OCI-M1 (cell line): ENCODE measurements around the gene HAGH.

Experiments used
- DNase-seq: peaks from one replicate; lab custom pipeline; 2025; lab: John Stamatoyannopoulos, UW

HAGH gene

DNA sequence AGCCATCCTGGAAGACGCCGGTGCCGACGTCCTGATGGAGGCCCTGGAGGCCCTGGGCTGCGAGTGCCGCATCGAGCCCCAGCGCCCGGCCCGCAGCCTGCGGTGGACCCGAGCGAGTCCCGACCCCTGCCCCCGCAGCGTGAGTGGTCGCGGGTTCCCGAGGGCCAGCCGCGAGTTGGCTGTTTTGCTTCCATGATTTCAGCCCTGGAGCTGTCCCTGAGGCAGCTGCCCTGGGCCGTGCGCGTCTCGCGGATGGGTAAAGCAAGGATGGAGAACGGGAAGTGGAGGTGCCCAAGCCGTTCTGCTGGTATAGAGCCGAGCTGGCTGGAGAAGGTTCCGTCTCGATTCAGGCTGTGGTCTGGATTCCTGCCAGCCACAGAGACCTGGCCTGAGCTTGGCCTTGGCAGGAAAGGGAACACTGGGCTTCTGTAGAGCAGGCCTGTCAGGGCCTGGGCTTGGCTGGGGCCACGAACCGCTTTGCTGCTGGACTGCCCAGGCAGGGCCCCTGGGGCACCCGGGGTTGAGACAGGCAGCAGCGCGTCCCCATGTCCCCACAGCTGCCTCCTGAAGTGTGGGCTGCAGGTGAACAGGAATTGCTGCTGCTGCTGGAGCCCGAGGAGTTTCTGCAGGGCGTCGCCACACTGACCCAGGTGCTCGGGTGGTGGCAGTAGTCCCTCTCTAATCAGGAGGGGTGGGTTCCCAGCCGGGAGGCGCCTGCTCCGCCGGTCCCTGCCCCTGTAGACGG, 52.8 kb downstream of the HAGH start:
- DNase-seq: peak; percentile 52

DNA sequence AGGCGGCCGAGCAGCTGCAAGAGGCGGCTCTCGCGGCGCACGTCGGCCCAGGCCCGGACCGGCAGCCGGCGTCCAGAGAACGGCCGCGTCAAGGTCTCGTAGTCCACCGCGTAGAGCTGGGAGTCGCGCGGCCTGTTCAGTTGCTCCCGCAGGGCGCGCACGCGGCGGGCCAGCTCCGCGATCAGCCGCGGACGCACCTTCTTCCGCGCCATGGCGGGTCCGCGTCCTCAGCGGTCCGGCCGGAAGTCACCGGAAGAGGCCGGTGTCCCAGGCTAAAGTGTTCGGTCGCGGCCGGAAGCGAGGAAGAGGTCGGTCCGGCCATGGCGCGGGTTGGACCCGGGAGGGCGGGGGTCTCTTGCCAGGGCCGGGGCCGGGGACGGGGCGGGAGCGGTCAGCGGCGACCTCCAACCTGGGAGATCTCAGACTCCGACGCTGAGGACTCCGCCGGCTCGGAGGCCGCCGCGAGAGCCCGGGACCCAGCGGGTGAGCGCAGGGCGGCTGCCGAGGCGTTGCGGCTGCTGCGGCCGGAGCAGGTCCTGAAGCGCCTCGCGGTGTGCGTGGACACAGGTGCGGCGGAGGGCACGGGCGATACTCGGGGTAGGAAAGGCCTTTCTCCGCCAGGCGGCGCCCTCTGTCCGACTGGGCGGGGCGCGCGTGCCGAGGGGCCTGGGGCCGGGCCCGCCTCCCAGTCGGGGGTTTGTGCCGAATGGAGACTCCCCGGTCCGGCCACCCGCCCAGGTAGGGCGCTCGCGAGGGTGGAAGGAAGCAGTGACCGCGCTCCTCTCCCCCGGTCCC, 53.5 kb downstream of the HAGH start, which contains the start of gene MRPS34:
TSS of gene MRPS34 (minus strand) at position 227 of the 795 bp plus-strand sequence. CDS start at position 212, 15 bp downstream.
- DNase-seq: peak; percentile 92

DNA sequence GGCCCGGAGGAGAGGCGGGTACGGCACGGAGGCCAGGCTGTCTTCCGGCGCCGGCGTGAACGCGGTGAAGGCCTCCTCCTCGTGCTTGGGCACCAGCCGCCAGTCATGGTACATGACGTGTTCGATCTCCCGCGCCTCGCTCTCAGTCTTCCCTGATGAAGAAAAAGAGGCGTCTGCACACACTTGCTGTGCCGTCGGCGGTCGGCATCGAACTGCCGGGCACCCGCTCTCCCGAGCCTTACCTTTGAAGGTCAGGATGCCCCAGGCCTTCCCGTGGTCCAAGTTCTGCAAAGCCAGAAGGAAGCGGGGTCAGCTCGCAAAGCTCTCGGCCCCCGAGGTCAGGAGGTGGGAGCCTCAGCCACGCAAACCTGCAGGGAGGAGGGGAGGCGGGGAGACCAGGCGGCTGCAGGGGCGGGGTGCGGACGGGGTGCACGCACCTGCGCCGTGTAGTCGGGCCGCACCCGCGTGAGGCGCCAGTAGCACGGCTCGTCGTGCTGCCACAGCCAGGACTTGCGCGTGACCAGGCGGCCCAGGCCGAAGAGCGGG, 54.2 kb downstream of the HAGH start, which contains the start of gene EME2:
TSS of gene EME2 (plus strand) at position 449 of the 546 bp plus-strand sequence. CDS start 418 bp downstream, outside the sequence.
- DNase-seq: peak; percentile 43

DNA sequence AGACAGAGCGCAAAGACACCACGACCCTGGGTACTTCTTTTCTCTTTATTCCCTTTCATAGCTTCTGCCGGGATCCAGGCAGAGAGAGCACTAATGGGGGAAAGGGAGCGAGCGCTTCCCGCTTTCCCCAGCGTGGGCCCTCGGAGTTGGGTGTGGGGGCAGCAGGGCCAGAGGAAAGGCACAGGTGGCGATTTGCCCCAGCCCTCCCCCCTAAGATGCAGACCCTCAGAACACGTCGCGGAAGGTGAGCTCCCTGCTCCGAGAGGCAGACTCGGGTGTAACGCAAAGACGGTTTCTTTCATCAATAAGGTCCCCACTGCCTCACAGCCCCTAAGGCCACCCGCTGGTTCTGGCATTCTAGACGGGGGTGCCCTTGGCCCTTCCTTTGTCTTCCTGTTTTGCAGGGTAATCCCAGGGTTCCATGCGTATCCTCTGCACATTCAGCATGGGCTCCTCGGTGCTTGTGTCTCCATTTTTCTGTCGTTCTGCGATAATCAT, 54.7 kb downstream of the HAGH start:
- no peak for DNase-seq

DNA sequence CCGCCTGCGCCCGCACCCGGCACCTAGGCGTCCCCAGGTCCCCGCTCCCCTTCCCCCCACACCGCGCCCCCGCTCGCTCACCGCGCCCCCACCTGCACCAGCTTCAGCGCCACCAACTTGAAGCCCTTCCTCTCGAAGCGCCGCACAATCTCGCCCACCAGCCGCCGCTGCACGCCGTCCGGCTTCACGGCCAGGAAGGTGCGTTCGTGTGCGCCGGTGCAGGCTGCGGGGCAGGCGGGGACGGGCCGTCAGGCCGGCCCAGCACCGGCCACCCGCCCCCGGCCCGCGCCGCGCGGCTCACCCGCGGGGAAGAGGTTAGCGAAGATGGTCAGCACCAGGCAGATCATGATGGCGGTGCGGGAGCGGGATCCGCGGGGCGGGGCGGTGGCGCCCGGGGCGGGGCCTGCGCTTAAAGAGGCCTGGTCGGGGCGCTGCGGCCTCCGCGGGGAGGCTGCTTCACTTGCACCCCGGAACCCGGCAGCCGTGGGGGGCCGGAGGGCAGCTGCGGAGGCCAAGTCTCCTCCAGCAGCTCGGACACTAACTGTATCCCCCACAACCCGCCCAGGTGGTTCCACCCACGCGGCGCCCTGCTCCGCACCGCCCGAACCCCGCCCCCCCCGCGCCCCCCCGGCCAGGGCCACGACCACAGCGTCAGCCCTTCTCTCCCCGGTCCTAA, 55.3 kb downstream of the HAGH start, which contains the start of gene NME3:
TSS of gene NME3 (minus strand) at position 356 of the 676 bp plus-strand sequence. CDS start at position 347, 9 bp downstream.
- DNase-seq: peak; percentile 81

DNA sequence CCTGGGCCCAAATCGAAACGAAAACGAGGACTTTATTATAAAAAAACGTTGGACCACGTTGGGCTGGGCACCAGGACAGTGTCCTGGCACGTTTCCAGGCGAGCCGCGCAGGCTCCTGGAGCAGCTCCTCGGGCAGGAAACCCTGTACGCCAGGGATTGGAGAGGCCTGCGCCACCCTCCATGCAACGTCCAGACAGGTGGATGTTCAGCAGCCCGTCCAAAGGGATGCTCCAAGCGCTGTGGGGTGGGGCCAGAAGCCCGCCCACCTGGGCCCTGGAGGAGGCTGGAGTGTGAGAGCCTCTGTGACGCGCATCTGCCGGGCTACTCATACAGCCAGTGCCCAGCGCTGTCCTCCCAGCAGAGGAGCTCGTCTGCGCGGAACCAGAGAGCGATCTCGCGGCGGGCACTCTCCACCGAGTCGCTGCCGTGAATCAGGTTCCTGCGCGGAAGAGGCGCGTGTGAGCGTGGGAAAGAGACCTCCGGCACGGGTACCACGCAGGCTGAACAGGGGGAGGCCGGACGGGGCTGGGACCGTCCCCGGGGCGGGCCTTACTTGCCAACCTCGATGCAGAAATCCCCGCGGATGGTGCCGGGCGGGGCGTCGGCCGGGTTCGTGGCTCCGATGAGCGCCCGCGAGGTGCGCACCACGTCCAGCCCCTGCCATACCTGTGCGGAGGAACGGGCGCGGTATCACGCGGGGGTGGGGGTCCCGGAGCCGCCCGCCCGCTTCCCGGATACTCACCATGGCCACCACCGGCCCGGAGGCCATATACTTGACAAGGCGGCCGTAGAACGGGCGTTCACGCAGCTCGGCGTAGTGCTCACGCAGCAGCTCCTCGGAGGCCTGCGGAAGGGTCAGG, 56.1 kb downstream of the HAGH start:
- peak; percentile 39 for DNase-seq

DNA sequence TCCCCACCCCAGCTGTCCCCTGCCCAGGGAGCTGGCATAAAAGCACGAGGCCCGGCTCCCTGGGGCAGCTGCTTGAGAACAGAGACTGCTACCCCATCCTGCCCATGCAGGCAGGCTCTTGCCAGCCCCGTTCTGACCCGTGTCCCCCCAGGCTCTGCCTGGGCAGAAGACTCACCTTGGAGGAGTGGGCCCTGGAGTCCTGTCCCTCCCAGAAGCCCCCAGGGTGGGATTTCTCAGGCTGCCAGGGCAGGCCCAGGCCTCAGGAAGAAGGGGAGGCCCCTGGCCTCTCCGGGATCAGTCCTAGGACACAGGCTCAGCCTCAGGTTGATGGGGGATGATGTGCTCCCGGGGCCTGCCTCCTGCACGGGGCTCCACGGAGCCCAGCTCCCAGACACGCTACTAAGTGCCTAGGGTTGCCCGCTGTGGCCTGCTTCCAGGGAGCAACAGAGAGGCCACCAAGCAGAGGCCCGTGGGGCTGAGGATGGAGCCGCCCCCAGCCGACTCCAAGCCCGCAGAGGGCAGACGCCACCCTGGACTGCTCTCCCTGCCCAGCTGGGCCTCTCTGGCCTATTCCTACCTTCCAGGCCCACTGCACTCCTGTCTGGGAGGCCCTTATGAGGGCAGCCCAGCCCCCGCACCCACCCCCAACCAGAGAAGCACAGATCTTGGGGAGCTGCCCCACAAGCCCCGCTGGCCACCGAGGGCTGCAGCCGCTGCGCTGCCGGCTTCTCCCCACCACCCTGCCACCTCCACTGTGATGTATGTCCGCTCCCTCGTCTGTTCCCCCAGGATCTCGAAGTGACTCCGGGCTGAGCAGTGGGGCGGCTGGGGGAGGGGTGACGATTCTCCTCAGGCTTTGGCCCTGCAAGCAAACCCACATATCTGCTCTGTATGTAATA, 57.0 kb downstream of the HAGH start:
- DNase-seq: no peak

DNA sequence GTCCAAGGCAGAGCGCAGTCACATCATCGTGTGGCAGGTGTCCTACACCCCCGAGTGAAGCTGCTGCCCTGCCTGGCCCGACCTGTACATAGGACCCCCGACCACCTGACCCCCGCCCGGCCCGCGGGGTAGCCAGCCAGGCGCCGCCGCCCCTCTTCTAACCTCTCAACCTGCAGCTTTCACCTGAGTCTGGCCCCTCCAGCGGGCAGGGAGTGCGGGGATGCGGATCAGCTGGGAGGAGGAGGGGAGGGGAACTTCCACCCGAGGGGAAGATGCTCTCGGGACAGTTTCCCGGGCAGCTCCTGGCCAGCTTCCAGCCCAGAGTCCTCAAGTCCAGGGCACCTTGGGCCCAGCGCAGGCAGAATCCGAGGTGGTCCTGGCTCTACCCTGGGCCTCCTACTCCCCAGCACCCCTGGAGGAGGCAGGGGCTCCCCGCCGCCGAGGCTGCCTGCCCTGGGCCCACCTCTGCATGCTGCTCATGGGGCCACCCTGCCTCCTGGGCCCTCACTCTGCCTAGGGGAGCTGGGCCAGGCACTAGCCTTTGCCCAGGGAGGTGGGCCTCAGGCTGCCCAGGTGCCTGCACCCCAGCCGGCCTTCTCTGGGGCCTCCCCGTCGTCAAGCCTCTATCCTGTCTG, 57.7 kb downstream of the HAGH start:
- DNase-seq: no peak

DNA sequence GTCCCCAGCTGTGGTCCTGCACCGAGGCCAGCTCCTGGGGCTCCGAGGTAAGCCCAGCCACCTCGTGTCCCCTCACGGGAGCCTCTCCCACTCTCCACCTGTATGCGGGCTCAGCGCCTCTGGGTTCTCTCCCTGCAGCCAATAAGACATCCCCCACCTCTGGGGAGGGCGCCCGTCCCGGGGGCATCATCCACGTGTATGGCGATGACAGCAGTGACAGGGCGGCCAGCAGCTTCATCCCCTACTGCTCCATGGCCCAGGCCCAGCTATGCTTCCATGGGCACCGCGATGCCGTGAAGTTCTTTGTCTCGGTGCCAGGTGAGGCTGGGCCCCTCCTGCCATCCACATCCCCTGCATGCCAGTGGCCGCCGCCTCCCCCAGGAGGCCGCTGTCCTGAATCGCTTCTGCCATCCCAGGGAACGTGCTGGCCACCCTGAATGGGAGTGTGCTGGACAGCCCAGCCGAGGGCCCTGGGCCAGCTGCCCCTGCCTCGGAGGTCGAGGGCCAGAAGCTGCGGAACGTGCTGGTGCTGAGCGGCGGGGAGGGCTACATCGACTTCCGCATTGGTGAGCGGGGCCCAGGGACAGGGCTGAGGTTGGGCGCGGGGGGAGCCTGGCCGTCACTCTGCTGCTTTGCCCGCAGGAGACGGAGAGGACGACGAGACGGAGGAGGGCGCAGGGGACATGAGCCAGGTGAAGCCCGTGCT, 58.4 kb downstream of the HAGH start:
- DNase-seq: no peak

DNA sequence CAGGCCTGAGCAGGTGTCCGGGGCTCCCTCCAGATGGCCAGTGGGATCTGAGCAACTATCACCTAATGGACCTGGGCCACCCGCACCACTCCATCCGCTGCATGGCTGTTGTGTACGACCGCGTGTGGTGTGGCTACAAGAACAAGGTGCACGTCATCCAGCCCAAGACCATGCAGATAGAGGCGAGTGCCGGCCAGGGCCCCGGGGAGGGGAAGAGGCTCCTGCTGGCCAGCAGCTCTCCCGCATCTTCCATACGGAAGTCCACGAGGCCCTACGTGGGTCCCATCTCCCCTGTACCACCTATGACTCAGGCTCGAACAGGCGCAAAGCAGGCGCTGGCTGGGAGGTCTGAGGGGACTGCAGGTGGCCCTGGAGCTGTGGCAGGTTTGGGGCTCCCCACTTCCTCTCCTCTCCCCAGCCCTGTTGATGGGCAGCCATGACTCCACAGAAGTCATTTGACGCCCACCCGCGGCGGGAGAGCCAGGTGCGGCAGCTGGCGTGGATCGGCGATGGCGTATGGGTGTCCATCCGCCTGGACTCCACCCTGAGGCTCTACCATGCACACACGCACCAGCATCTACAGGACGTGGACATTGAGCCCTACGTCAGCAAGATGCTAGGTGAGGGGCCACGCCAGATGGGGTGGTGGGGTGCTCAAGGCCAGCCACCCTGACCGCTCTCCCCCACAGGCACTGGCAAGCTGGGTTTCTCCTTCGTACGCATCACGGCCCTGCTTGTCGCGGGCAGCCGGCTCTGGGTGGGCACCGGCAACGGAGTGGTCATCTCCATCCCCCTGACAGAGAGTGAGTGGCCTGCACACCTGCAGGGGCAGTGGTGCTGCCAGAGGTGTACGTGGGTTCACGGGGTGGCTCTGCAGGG, 59.3 kb downstream of the HAGH start:
- no peak for DNase-seq

DNA sequence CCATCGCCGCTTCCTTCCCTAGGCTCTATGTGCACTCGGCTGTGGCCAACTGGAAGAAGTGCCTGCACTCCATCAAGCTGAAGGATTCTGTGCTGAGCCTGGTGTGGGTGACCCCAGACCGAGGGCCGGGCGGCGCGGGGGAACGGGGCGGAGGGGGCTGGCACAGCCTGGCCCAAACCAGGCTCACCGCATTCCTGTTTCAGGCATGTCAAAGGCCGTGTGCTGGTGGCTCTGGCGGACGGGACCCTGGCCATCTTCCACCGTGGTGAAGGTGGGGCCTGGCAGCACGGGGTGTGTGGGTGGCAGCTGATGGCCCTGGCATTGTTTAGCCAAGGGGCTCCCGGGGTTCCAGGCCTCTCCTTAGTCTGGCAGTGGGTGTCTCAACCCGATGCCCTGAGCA, 59.9 kb downstream of the HAGH start:
- DNase-seq: no peak

DNA sequence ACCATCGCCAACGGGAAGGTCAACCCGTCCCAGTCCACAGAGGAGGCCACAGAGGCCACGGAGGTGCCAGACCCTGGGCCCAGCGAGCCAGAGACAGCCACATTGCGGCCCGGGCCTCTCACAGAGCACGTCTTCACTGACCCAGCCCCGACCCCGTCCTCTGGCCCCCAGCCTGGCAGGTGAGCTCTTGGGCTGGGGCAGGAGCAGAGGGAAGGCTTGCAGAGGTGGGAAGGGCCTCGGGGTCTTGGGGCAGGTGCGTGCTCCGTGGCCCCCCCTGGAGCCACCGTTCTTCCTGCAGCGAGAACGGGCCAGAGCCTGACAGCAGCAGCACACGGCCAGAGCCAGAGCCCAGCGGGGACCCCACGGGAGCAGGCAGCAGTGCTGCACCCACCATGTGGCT, 60.4 kb downstream of the HAGH start:
- DNase-seq: no peak

DNA sequence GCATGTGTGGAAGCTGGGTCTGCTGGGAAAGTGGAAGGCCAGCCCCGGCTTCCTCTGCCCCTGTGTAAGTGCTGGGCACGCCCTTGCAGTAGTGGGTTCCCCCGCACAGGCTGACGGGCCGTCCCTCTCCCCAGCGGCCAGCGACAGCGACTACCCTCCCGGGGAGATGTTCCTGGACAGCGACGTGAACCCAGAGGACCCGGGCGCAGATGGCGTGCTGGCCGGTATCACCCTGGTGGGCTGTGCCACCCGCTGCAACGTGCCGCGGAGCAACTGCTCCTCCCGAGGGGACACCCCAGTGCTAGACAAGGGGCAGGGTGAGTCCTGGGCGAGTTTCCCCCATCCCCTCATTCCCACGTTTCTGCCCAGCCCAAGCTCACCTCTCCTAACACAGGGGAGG, 60.8 kb downstream of the HAGH start:
- no peak for DNase-seq

DNA sequence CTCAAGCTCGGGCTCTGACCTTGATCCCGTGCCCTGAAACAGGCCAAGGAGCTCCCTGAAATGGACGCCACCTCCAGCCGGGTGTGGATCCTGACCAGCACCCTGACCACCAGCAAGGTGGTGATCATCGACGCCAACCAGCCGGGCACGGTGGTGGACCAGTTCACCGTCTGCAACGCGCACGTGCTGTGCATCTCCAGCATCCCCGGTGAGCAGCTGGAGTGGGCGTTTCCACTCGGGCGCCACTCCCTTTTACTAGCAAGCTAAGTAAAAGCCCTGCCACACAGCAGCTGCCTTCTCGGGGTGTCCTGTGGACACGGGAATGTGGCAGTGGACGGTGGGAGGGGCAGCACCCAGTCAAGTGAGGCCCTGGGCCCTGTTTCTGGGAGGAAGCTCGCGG, 61.7 kb downstream of the HAGH start:
- no peak for DNase-seq

DNA sequence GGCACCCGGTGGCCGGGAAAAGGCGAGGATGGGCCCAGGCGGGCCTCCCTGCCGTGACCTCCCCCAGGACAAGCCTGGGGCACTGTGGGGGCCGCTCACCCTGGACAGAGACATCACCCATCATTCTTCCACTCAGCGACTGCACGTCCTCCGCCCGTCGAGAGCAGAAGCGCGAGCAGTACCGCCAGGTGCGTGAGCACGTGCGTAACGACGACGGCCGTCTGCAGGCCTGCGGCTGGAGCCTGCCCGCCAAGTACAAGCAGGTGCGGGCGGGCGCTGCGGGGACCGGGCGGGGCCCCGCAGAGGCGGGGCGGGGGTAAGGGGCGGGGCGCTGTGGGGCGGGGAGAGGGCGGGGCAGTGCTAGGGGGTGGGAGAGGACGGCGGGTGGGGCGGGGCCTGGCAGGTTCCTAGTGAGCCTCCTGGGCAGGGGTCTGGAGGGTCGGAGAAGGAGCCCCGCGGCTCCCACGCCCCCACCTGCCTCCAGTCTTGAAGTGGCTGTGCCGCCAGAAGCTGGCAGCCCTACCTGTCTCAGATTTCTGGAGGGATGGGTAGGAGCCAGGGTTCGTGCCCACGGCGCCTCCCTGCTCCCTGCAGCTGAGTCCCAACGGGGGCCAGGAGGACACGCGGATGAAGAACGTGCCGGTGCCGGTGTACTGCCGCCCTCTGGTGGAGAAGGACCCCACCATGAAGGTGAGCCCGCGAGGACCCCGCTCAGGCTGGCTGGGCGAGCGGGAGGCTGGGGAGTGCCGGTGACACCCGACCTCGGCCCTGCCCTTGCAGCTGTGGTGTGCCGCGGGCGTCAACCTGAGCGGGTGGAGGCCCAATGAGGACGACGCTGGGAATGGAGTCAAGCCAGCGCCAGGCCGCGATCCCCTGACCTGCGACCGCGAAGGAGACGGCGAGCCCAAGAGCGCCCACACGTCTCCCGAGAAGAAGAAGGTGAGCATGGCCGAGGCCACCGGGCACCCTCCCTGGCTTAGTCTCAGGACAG, 62.8 kb downstream of the HAGH start:
- no peak for DNase-seq

DNA sequence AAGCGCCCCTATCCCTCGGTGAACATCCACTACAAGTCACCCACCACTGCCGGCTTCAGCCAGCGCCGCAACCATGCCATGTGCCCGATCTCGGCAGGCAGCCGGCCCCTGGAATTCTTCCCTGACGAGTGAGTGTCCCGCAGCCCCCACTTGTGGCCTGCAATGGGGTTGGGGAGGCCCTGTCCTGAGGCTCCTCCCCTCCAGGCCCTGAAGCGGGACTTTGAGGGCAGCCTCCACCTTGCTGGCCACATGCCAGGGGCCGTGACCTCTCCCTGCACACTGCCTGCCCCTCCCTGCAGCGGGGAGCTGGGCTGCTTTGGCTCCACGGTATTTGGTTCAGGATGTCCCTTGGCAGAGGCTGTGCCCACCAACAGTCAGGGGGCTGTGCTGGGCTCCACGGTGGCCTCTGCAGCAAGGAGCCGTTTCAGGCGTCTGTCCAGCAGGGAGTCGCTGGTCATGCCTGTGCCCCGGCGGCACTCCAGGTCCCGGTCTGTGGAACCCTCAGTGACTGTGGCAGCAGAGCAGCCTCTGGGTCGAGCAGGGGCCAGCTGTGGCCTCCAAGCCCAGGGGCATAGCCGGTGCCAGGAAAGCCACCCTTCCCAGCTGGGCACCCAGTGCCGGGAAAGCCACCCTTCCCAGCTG, 63.6 kb downstream of the HAGH start:
- no peak for DNase-seq
